Nephron (organoid): ENCODE measurements around the gene CNOT1.

Experiments used
- H3K27ac Mint-ChIP-seq, 3 experiments: 2 replicates each; pipeline ENCODE4 v1.8.0; 2020; ENCODE audit warnings: mixed read lengths in 3 of 3, mild to moderate bottlenecking in 2 of 3, moderate library complexity in 1 of 3
- H3K27me3 Mint-ChIP-seq: 2 replicates; pipeline ENCODE4 v1.8.0; 2021; ENCODE audit warnings: low read depth, mild to moderate bottlenecking, moderate library complexity, mixed read lengths
- H3K36me3 Mint-ChIP-seq: 2 replicates; pipeline ENCODE4 v1.8.0; 2020; ENCODE audit warnings: low read depth, mixed read lengths
- H3K4me1 Mint-ChIP-seq: 2 replicates; pipeline ENCODE4 v1.8.0; 2020; ENCODE audit warnings: mixed read lengths
- H3K4me3 Mint-ChIP-seq, 3 experiments: 2 replicates each; pipeline ENCODE4 v1.8.0; 2020; ENCODE audit warnings: mild to moderate bottlenecking in 3 of 3, mixed read lengths in 3 of 3, moderate library complexity in 2 of 3
- H3K9me3 Mint-ChIP-seq: 2 replicates; pipeline ENCODE4 v1.8.0; 2020; ENCODE audit warnings: mixed read lengths
- CTCF ChIP-seq, 3 experiments: fragments of 200-600 bp; sonication (generic); IDR thresholded peaks; one replicate each; pipeline ENCODE4 v1.5.0; 2021; ENCODE audit warnings: antibody characterized with exemption in 3 of 3; ENCODE audit not compliant: unreplicated experiment in 3 of 3

Gene CNOT1

DNA sequence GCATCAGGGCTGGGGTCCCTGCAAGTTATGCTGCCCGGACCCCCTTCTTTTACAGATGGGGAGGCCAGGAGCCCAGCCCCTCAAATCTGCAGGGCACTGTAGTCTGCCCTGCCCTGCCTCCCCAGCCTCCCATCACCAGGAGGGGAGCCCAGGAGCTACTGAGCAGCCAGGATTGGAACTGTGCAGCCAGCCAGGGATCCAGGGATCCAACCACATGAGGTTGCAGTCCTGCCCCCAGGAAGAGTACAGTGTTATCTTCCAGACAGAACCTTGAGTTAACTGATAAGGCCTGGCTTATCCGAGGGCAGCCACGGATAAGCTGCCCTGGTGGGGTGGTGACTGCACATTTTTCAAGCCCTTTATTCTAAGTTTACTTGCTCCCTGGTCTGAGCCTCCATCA, 141.1 kb downstream of the CNOT1 start:
- Mint-ChIP-seq H3K4me3 (no peak overlapping the region), H3K36me3 (no peaks in the 10 kb centered on the region), H3K9me3 (no peaks in the 10 kb centered on the region), H3K27me3 (peaks cover 18% of the 10 kb centered on the region), H3K27ac (no peak overlapping the region), H3K4me1 (peaks cover 18% of the 10 kb centered on the region)
- TF ChIP-seq CTCF (IDR thresholded peaks at IDR 0.05; ENCODE audit: unreplicated experiment in 3 of 3): no peak

DNA sequence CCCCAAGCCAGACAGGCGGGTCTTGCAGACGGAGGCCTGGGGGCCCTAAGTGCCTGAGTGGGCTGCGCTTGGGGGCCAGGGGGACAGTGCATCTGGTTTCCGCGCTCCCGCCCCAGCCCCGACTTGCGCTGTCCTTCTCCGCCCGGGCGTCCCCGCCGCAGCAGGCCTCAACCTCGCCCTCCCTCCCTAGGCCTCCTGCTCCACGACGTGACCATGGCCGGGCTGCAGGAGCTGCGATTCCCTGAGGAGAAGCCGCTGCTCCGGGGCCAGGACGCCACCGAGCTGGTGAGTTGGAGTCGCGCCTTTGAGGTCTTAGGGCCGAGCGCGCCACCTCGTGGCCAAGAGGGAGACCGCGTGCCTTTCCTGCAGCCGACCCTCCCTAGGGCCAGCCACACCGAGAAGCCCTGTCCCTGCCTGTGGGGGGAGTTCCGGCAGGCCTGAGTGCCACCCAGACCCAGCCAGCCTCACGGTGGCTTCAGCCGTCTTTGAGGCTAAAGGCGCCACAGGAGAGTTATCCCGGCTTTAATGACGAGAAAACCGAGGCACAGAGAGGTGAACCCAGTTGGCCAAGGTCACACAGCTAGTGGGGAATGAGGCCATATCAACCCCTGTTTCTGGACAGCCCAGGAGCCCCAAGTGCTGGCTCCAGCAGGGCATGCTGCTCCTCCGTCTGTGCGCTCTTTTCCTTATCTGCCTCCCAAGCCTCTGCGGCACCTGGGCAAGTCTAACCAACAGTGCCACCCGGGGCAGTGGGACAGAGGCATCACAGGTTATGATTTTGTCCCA, 141.9 kb downstream of the CNOT1 start:
- peak; percentile 88 to 97 (median 90) for TF ChIP-seq CTCF (IDR thresholded peaks at IDR 0.05; ENCODE audit: unreplicated experiment in 3 of 3)
- Mint-ChIP-seq H3K27ac (no peak overlapping the region), H3K36me3 (no peaks in the 10 kb centered on the region), H3K4me1 (peaks cover 19% of the 10 kb centered on the region), H3K4me3 (peak overlapping the region in 1 of 3 experiments; percentile 47), H3K9me3 (no peaks in the 10 kb centered on the region), H3K27me3 (peaks cover 17% of the 10 kb centered on the region)

GRCh38 chr16:58485184-58485887, 144.3 kb downstream of the CNOT1 start:
- peak overlapping the region in 1 of 3 experiments; percentile 36 for H3K27ac Mint-ChIP-seq
- peaks cover 11% of the 10 kb centered on the region for H3K4me1 Mint-ChIP-seq
- H3K9me3 Mint-ChIP-seq: no peaks in the 10 kb centered on the region
- H3K36me3 Mint-ChIP-seq: no peaks in the 10 kb centered on the region
- peaks cover 19% of the 10 kb centered on the region for H3K27me3 Mint-ChIP-seq
- peak overlapping the region in 1 of 3 experiments; percentile 50 for H3K4me3 Mint-ChIP-seq
- TF ChIP-seq CTCF (IDR thresholded peaks at IDR 0.05; ENCODE audit: unreplicated experiment in 3 of 3): no peak

DNA sequence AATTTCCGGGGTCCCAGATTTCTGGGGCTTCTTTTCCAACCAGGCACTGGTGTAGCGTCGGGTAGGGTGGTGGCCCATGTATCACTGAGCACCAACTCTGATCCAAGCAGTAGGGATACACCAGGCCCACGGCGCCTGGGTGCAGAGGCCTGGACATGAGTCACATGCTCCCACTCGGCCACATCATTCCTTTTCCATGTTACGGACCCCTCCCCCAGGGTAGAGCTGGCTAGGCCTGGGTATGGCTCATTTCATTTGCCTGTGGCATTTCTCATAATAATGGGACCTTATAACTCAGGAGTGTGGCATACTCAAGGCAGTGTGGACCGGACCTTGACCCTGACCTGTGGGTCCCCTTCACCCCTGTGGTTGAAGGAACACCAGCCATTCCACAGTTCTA, 147.7 kb downstream of the CNOT1 start:
- no peak for TF ChIP-seq CTCF (IDR thresholded peaks at IDR 0.05; ENCODE audit: unreplicated experiment in 3 of 3)
- peaks cover 20% of the 10 kb centered on the region for H3K27me3 Mint-ChIP-seq
- H3K4me3 Mint-ChIP-seq: no peak overlapping the region
- H3K9me3 Mint-ChIP-seq: no peaks in the 10 kb centered on the region
- no peak overlapping the region for H3K27ac Mint-ChIP-seq
- no peaks in the 10 kb centered on the region for H3K36me3 Mint-ChIP-seq
- H3K4me1 Mint-ChIP-seq: peaks cover 11% of the 10 kb centered on the region

DNA sequence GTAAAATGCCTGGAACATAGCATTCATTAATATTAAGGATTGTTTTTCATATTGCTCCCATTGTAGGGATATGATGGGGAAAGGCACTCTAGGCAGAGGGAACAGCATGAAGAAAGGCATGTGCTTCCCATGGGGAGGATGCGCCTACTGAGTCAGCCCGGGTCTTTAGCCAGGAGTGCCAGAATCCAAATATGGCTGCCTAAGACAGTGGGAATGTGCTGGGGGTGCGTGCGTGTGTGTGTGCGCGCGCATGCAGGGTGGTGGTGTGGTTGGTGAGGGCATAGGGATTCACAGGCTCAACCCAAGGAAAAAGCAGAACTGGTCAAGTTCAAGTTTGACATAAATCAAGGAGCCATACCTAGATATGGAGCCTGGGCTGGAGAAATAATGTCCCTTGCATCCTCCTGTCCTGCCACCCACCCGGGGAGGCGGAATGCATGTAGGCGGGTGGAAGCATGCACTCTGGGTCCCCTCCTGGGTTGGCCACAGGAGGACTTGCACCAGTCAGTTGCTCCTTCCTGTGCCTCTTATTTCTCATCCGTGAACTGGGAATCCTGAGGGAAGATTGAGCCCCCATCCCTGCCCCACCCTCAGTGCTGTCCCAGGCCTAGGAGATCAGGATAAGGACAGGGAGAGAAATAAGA, 148.3 kb downstream of the CNOT1 start:
- no peaks in the 10 kb centered on the region for H3K36me3 Mint-ChIP-seq

More for the DNA sequence above, 148.3 kb downstream of the CNOT1 start:
- Mint-ChIP-seq H3K9me3 (no peaks in the 10 kb centered on the region), H3K4me1 (peaks cover 11% of the 10 kb centered on the region), H3K4me3 (no peak overlapping the region), H3K27ac (no peak overlapping the region), H3K27me3 (peaks cover 20% of the 10 kb centered on the region)
- no peak for TF ChIP-seq CTCF (IDR thresholded peaks at IDR 0.05; ENCODE audit: unreplicated experiment in 3 of 3)
